HEK293 (cell line): ENCODE measurements around the gene PLCE1.

Source experiments
- KLF1 ChIP-seq: fragments of 450-650 bp; formaldehyde crosslinking; IDR thresholded peaks from 2 replicates; pipeline ENCODE4 v1.5.1; 2016; ENCODE audit warnings: missing biosample characterization, missing genetic modification characterization
- KLF16 ChIP-seq: fragments of 450-650 bp; formaldehyde crosslinking; IDR thresholded peaks from 2 replicates; pipeline ENCODE4 v1.5.1; 2017; ENCODE audit warnings: missing biosample characterization, missing genetic modification characterization
- SETDB1 ChIP-seq: IDR thresholded peaks from one replicate; pipeline ENCODE4 v1.6.1; 2017; ENCODE audit warnings: mild to moderate bottlenecking, low read length, moderate library complexity, mixed read lengths; ENCODE audit not compliant: insufficient read length
- SP2 ChIP-seq: fragments of 450-650 bp; formaldehyde crosslinking; IDR thresholded peaks from 2 replicates; pipeline ENCODE4 v1.5.1; 2016; ENCODE audit warnings: missing biosample characterization, missing genetic modification characterization
- SP3 ChIP-seq: fragments of 450-650 bp; formaldehyde crosslinking; IDR thresholded peaks from 2 replicates; pipeline ENCODE4 v1.5.1; 2016; ENCODE audit warnings: missing biosample characterization, missing genetic modification characterization
- ZFP41 ChIP-seq: fragments of 450-650 bp; formaldehyde crosslinking; IDR thresholded peaks from 2 replicates; pipeline ENCODE4 v1.5.1; 2016; ENCODE audit warnings: missing biosample characterization, missing genetic modification characterization, borderline replicate concordance
- ZNF16 ChIP-seq: fragments of 450-650 bp; formaldehyde crosslinking; IDR thresholded peaks from 2 replicates; pipeline ENCODE4 v1.5.1; 2016; ENCODE audit warnings: low read depth, missing biosample characterization, missing genetic modification characterization
- ZNF433 ChIP-seq: fragments of 450-650 bp; formaldehyde crosslinking; IDR thresholded peaks from 2 replicates; pipeline ENCODE4 v1.5.1; 2016; ENCODE audit warnings: missing biosample characterization, missing genetic modification characterization, low read depth
- ZNF473 ChIP-seq: fragments of 450-650 bp; formaldehyde crosslinking; IDR thresholded peaks from 2 replicates; pipeline ENCODE4 v1.5.1; 2017; ENCODE audit warnings: missing biosample characterization, missing genetic modification characterization
- ZNF654 ChIP-seq: fragments of 450-650 bp; formaldehyde crosslinking; IDR thresholded peaks from 2 replicates; pipeline ENCODE4 v1.5.1; 2016; ENCODE audit warnings: low read depth, missing biosample characterization, missing genetic modification characterization
- ZNF768 ChIP-seq: fragments of 450-650 bp; formaldehyde crosslinking; IDR thresholded peaks from 2 replicates; pipeline ENCODE4 v1.5.1; 2018; ENCODE audit warnings: missing biosample characterization, mild to moderate bottlenecking, missing genetic modification characterization
- ZNF785 ChIP-seq: fragments of 450-650 bp; formaldehyde crosslinking; IDR thresholded peaks from 2 replicates; pipeline ENCODE4 v1.5.1; 2016; ENCODE audit warnings: missing biosample characterization, missing genetic modification characterization
- ZSCAN23 ChIP-seq: fragments of 450-650 bp; formaldehyde crosslinking; IDR thresholded peaks from 2 replicates; pipeline ENCODE4 v1.5.1; 2016; ENCODE audit warnings: missing biosample characterization, missing genetic modification characterization
- TF ChIP-seq, protein P1 (sequence below): fragments of 450-650 bp; formaldehyde crosslinking; IDR thresholded peaks from 2 replicates; pipeline ENCODE4 v1.5.1; 2016; ENCODE audit warnings: missing biosample characterization, missing genetic modification characterization
- TF ChIP-seq, protein P2 (sequence below): fragments of 450-650 bp; formaldehyde crosslinking; IDR thresholded peaks from 2 replicates; pipeline ENCODE4 v1.5.1; 2016; ENCODE audit warnings: missing biosample characterization, missing genetic modification characterization
- TF ChIP-seq, protein P3 (sequence below): fragments of 450-650 bp; formaldehyde crosslinking; IDR thresholded peaks from 2 replicates; pipeline ENCODE4; 2016; ENCODE audit warnings: missing biosample characterization, missing genetic modification characterization
- TF ChIP-seq, protein P4 (sequence below): fragments of 450-650 bp; formaldehyde crosslinking; IDR thresholded peaks from 2 replicates; pipeline ENCODE4 v1.5.1; 2017; ENCODE audit warnings: missing biosample characterization, mild to moderate bottlenecking, missing genetic modification characterization, moderate library complexity
- TF ChIP-seq, protein P5 (sequence below): fragments of 450-650 bp; formaldehyde crosslinking; IDR thresholded peaks from 2 replicates; pipeline ENCODE4 v1.5.1; 2016; ENCODE audit warnings: missing biosample characterization, missing genetic modification characterization
- TF ChIP-seq, protein P6 (sequence below): fragments of 450-650 bp; formaldehyde crosslinking; IDR thresholded peaks from 2 replicates; pipeline ENCODE4 v1.5.1; 2016; ENCODE audit warnings: missing biosample characterization, missing genetic modification characterization, low read depth
- TF ChIP-seq, protein P7 (sequence below): fragments of 450-650 bp; formaldehyde crosslinking; IDR thresholded peaks from 2 replicates; pipeline ENCODE4 v1.5.1; 2016; ENCODE audit warnings: missing biosample characterization, missing genetic modification characterization
- TF ChIP-seq, protein P8 (sequence below): fragments of 450-650 bp; formaldehyde crosslinking; IDR thresholded peaks from 2 replicates; pipeline ENCODE4 v1.5.1; 2016; ENCODE audit warnings: missing biosample characterization, missing genetic modification characterization

Gene PLCE1

DNA sequence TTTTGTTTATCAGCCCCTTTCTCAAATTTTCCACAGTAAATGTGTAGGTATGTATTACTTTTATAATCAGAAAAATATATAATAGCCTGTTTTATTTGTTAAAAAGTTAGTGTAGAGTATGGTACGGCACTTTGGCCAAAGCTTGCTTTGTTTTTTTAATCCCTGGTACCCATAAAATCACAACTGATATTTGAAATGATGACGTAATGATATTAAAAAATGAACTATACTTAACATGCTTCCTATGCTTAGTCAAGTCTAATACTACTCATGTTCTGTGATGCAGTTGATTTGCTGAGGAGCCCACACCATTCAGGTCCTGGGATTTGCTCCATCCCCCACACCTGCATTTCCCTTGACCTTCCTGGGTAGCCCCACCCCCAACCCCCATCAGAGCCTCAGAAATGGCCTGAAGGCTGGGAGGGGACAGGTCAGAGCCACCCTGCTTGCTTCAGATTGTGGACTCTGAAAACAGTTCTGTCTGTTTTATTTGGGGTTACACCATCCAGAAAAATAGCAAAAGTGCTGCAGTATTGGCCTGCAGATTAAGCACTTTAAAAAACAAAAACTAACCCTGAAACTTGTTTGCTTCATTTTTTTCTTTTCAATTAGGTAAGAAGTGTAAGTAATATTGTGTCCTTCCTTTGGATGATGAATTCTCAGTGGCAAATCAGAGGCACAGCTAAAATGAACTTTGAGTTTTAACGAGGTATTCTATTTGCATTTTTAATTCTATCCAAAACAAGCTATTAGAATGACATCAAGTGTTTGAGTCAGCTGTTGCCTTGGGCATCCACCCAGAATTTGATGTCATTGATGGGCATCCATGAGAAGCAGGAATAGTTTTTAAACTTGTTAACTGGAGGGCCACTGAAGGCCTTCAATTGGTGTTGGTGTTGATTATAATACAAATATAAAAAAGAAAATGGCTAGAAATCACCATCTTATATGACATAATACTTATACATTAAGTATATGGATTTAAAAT lies 23.3 kb downstream of the PLCE1 start (continued):
- TF ChIP-seq, protein P1, sequence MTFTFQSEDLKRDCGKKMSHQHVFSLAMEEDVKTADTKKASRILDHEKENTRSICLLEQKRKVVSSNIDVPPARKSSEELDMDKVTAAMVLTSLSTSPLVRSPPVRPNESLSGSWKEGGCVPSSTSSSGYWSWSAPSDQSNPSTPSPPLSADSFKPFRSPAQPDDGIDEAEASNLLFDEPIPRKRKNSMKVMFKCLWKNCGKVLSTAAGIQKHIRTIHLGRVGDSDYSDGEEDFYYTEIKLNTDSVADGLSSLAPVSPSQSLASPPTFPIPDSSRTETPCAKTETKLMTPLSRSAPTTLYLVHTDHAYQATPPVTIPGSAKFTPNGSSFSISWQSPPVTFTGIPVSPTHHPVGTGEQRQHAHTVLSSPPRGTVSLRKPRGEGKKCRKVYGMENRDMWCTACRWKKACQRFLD, result no peak
- TF ChIP-seq, protein P2, sequence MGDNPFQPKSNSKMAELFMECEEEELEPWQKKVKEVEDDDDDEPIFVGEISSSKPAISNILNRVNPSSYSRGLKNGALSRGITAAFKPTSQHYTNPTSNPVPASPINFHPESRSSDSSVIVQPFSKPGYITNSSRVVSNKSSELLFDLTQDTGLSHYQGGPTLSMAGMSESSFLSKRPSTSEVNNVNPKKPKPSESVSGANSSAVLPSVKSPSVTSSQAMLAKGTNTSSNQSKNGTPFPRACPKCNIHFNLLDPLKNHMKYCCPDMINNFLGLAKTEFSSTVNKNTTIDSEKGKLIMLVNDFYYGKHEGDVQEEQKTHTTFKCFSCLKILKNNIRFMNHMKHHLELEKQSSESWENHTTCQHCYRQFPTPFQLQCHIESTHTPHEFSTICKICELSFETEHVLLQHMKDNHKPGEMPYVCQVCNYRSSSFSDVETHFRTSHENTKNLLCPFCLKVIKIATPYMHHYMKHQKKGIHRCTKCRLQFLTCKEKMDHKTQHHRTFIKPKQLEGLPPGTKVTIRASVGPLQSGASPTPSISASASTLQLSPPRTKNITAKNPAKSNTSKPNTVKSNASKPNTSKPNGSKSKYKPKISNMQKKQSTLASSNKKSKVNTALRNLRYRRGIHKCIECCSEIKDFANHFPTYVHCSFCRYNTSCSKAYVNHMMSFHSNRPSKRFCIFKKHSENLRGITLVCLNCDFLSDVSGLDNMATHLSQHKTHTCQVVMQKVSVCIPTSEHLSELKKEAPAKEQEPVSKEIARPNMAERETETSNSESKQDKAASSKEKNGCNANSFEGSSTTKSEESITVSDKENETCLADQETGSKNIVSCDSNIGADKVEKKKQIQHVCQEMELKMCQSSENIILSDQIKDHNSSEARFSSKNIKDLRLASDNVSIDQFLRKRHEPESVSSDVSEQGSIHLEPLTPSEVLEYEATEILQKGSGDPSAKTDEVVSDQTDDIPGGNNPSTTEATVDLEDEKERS, result no peak
- no peak for TF ChIP-seq ZNF16 (tag by site-specific recombination)
- TF ChIP-seq, protein P3, sequence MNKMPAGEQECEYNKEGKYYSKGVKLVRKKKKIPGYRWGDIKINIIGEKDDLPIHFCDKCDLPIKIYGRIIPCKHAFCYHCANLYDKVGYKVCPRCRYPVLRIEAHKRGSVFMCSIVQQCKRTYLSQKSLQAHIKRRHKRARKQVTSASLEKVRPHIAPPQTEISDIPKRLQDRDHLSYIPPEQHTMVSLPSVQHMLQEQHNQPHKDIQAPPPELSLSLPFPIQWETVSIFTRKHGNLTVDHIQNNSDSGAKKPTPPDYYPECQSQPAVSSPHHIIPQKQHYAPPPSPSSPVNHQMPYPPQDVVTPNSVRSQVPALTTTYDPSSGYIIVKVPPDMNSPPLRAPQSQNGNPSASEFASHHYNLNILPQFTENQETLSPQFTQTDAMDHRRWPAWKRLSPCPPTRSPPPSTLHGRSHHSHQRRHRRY (tag by site-specific recombination), result no peak
- no peak for TF ChIP-seq SP3 (tag by site-specific recombination)
- TF ChIP-seq, protein P4, sequence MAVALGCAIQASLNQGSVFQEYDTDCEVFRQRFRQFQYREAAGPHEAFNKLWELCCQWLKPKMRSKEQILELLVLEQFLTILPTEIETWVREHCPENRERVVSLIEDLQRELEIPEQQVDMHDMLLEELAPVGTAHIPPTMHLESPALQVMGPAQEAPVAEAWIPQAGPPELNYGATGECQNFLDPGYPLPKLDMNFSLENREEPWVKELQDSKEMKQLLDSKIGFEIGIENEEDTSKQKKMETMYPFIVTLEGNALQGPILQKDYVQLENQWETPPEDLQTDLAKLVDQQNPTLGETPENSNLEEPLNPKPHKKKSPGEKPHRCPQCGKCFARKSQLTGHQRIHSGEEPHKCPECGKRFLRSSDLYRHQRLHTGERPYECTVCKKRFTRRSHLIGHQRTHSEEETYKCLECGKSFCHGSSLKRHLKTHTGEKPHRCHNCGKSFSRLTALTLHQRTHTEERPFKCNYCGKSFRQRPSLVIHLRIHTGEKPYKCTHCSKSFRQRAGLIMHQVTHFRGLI, result no peak
- no peak for TF ChIP-seq ZSCAN23 (tag by site-specific recombination)
- TF ChIP-seq SP2 (tag by site-specific recombination), result no peak
- no peak for TF ChIP-seq ZNF785 (tag by site-specific recombination)
- TF ChIP-seq ZNF433 (tag by site-specific recombination), result no peak
- TF ChIP-seq, protein P5, sequence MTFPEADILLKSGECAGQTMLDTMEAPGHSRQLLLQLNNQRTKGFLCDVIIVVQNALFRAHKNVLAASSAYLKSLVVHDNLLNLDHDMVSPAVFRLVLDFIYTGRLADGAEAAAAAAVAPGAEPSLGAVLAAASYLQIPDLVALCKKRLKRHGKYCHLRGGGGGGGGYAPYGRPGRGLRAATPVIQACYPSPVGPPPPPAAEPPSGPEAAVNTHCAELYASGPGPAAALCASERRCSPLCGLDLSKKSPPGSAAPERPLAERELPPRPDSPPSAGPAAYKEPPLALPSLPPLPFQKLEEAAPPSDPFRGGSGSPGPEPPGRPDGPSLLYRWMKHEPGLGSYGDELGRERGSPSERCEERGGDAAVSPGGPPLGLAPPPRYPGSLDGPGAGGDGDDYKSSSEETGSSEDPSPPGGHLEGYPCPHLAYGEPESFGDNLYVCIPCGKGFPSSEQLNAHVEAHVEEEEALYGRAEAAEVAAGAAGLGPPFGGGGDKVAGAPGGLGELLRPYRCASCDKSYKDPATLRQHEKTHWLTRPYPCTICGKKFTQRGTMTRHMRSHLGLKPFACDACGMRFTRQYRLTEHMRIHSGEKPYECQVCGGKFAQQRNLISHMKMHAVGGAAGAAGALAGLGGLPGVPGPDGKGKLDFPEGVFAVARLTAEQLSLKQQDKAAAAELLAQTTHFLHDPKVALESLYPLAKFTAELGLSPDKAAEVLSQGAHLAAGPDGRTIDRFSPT, result no peak
- no peak for TF ChIP-seq ZNF654 (tag by site-specific recombination)
- TF ChIP-seq, protein P6, sequence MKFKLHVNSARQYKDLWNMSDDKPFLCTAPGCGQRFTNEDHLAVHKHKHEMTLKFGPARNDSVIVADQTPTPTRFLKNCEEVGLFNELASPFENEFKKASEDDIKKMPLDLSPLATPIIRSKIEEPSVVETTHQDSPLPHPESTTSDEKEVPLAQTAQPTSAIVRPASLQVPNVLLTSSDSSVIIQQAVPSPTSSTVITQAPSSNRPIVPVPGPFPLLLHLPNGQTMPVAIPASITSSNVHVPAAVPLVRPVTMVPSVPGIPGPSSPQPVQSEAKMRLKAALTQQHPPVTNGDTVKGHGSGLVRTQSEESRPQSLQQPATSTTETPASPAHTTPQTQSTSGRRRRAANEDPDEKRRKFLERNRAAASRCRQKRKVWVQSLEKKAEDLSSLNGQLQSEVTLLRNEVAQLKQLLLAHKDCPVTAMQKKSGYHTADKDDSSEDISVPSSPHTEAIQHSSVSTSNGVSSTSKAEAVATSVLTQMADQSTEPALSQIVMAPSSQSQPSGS (tag by site-specific recombination), result peak; percentile 52
- no peak for TF ChIP-seq SETDB1
- TF ChIP-seq ZNF473 (tag by site-specific recombination), result no peak
- no peak for TF ChIP-seq ZFP41 (tag by site-specific recombination)
- TF ChIP-seq KLF1 (tag by site-specific recombination), result no peak
- TF ChIP-seq, protein P7, sequence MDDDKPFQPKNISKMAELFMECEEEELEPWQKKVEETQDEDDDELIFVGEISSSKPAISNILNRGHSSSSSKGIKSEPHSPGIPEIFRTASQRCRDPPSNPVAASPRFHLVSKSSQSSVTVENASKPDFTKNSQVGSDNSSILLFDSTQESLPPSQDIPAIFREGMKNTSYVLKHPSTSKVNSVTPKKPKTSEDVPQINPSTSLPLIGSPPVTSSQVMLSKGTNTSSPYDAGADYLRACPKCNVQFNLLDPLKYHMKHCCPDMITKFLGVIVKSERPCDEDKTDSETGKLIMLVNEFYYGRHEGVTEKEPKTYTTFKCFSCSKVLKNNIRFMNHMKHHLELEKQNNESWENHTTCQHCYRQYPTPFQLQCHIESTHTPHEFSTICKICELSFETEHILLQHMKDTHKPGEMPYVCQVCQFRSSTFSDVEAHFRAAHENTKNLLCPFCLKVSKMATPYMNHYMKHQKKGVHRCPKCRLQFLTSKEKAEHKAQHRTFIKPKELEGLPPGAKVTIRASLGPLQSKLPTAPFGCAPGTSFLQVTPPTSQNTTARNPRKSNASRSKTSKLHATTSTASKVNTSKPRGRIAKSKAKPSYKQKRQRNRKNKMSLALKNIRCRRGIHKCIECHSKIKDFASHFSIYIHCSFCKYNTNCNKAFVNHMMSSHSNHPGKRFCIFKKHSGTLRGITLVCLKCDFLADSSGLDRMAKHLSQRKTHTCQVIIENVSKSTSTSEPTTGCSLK, result no peak
- TF ChIP-seq ZNF768 (tag by site-specific recombination), result no peak
- TF ChIP-seq, protein P8, sequence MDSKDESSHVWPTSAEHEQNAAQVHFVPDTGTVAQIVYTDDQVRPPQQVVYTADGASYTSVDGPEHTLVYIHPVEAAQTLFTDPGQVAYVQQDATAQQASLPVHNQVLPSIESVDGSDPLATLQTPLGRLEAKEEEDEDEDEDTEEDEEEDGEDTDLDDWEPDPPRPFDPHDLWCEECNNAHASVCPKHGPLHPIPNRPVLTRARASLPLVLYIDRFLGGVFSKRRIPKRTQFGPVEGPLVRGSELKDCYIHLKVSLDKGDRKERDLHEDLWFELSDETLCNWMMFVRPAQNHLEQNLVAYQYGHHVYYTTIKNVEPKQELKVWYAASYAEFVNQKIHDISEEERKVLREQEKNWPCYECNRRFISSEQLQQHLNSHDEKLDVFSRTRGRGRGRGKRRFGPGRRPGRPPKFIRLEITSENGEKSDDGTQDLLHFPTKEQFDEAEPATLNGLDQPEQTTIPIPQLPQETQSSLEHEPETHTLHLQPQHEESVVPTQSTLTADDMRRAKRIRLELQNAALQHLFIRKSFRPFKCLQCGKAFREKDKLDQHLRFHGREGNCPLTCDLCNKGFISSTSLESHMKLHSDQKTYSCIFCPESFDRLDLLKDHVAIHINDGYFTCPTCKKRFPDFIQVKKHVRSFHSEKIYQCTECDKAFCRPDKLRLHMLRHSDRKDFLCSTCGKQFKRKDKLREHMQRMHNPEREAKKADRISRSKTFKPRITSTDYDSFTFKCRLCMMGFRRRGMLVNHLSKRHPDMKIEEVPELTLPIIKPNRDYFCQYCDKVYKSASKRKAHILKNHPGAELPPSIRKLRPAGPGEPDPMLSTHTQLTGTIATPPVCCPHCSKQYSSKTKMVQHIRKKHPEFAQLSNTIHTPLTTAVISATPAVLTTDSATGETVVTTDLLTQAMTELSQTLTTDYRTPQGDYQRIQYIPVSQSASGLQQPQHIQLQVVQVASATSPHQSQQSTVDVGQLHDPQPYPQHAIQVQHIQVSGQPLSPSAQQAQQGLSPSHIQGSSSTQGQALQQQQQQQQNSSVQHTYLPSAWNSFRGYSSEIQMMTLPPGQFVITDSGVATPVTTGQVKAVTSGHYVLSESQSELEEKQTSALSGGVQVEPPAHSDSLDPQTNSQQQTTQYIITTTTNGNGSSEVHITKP, result no peak
- TF ChIP-seq KLF16 (tag by site-specific recombination), result no peak
